SJSA1 (cell line): ENCODE measurements around the gene TMCC2. TPM values are rescaled to one million over a fixed set of nuclear protein-coding genes. Genes with fewer than 3 reads are reported as not detected.

ENCODE experiments used
- DNase-seq, 2 experiments: peaks; one replicate each; pipeline ENCODE4 v3.0.0-alpha.2; 2015 to 2020; ENCODE audit warnings: low spot score in 2 of 2, low read depth in 1 of 2
- H3K27ac ChIP-seq: fragments of 250-450 bp; sonication (Bioruptor Pico); 2 replicates; pipeline ENCODE4 v1.5.1; 2020; ENCODE audit warnings: mild to moderate bottlenecking, moderate library complexity
- H3K27me3 ChIP-seq: fragments of 250-450 bp; sonication (Bioruptor Pico); replicated peaks from 2 replicates; pipeline ENCODE4 v1.5.1; 2020; ENCODE audit warnings: mild to moderate bottlenecking, moderate library complexity
- H3K36me3 ChIP-seq: fragments of 250-450 bp; sonication (Bioruptor Pico); 2 replicates; pipeline ENCODE4 v1.5.1; 2020; ENCODE audit warnings: mild to moderate bottlenecking
- H3K4me1 ChIP-seq: fragments of 250-450 bp; sonication (Bioruptor Pico); replicated peaks from 2 replicates; pipeline ENCODE4 v1.6.1; 2021; ENCODE audit warnings: mild to moderate bottlenecking
- H3K4me3 ChIP-seq: fragments of 250-450 bp; sonication (Bioruptor Pico); 2 replicates; pipeline ENCODE4 v1.5.1; 2020; ENCODE audit warnings: mild to moderate bottlenecking
- H3K9me3 ChIP-seq: fragments of 250-450 bp; sonication (Bioruptor Pico); replicated peaks from 2 replicates; pipeline ENCODE4 v1.5.1; 2020; ENCODE audit warnings: mild to moderate bottlenecking
- total RNA-seq: library from RNA; depleted of rRNA; stranded (reverse); fragments of >200 nt; shearing (Covaris generic); gene quantifications from 2 replicates; pipeline ENCODE4 v1.2.3, GENCODE V29; 2014

The TMCC2 gene
- total RNA-seq, 1 experiment from 2014 or later, result 8.2 TPM

- H3K36me3 ChIP-seq, result 0 out of 2 replicates have a peak, but pooled peaks cover 4% of the 10 kb centered on the region
- H3K27ac ChIP-seq, result no peak overlapping the region
- no peaks in the 10 kb centered on the region for H3K9me3 ChIP-seq
- H3K4me3 ChIP-seq, result no peak overlapping the region
- no peak for DNase-seq
- no peaks in the 10 kb centered on the region for H3K4me1 ChIP-seq
- no peaks in the 10 kb centered on the region for H3K27me3 ChIP-seq
These were observed 28.4 kb upstream of the TMCC2 start for GRCh38 chr1:205199090-205199930.

DNA sequence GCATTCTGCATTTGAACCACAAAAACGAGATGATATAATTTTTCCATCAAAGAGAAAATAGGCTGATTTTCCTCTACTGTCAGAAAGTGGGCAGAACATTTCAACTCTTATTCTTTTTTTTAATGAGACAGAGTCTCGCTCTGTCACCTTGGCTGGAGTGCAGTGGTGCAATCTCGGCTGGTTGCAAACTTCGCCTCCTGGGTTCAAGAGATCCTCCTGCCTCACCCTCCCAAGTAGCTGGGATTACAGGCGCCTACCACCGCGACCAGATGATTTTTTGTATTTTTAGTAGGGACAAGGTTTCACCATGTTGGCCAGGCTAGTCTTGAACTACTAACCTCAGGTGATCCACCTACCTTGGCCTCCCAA is 27.8 kb upstream of the TMCC2 start:
- no peaks in the 10 kb centered on the region for H3K9me3 ChIP-seq
- H3K36me3 ChIP-seq, result 0 out of 2 replicates have a peak, but pooled peaks cover 4% of the 10 kb centered on the region
- H3K4me1 ChIP-seq, result 0 out of 2 replicates have a peak, but pooled peaks cover 3% of the 10 kb centered on the region
- H3K27ac ChIP-seq, result no peak overlapping the region
- DNase-seq, result no peak
- no peaks in the 10 kb centered on the region for H3K27me3 ChIP-seq
- H3K4me3 ChIP-seq, result no peak overlapping the region

GRCh38 chr1:205204552-205204951 is 23.2 kb upstream of the TMCC2 start:
- Histone ChIP-seq H3K9me3 (no peaks in the 10 kb centered on the region), H3K4me1 (0 out of 2 replicates have a peak, but pooled peaks cover 3% of the 10 kb centered on the region), H3K4me3 (no peak overlapping the region), H3K27ac (no peak overlapping the region), H3K36me3 (no peaks in the 10 kb centered on the region; the same call in 1 of the 2 replicates), H3K27me3 (no peaks in the 10 kb centered on the region)
- no peak for DNase-seq

GRCh38 chr1:205205055-205205454 is 22.7 kb upstream of the TMCC2 start:
- Histone ChIP-seq H3K27me3 (no peaks in the 10 kb centered on the region), H3K27ac (no peak overlapping the region), H3K4me3 (no peak overlapping the region), H3K9me3 (no peaks in the 10 kb centered on the region), H3K36me3 (no peaks in the 10 kb centered on the region; the same call in 1 of the 2 replicates), H3K4me1 (0 out of 2 replicates have a peak, but pooled peaks cover 3% of the 10 kb centered on the region)
- no peak for DNase-seq

DNA sequence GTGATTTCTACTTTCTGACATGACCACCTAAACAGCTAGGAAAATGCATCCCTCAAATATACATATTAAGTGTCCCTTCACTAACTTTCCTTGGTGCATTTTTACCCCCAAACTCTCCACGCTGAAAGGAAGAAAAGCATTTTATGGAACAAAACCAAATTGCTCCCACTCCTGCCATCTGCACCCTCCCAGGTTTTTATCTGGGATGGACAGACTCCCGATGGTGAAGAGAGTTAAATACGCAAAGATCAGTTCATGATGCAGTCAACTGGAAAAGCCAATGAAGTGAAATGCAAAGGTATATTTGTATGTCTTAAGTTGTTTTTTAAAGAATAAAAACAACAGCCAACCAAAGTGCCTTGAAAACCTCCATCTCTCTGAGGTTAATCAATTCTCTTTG is 18.9 kb upstream of the TMCC2 start:
- H3K27me3 ChIP-seq, result no peaks in the 10 kb centered on the region
- no peak overlapping the region for H3K27ac ChIP-seq
- peaks cover 16% of the 10 kb centered on the region for H3K4me1 ChIP-seq
- no peaks in the 10 kb centered on the region for H3K9me3 ChIP-seq
- H3K36me3 ChIP-seq, result peaks cover 8% of the 10 kb centered on the region
- DNase-seq, result no peak
- no peak overlapping the region for H3K4me3 ChIP-seq

DNA sequence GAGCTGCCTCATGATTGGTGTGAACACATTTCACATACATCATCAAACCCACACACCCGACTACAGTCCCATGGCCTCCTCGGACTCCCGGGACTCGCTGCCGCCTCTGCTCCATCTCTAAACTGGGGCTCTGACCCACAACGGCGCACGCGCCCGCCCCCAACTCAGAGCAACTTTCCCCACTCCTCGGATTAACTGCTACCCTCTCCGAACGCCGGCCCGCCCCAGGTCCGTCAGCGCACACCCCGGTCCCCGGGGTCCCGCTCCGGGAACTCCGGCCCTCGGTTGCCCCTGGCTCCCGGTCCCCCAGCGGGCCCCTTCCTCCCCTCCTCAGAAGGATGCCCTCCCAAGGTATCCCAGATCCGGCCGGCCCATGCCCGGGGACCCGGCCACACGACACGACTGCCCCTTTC is 17.0 kb upstream of the TMCC2 start:
- Histone ChIP-seq H3K27ac (peak overlapping the region; percentile 58), H3K4me3 (peak overlapping the region; percentile 88), H3K4me1 (peaks cover 13% of the 10 kb centered on the region), H3K9me3 (no peaks in the 10 kb centered on the region), H3K27me3 (0 out of 2 replicates have a peak, but pooled peaks cover 4% of the 10 kb centered on the region), H3K36me3 (peaks cover 8% of the 10 kb centered on the region)
- DNase-seq, result no peak

- 0 out of 2 replicates have a peak, but pooled peaks cover 4% of the 10 kb centered on the region for H3K27me3 ChIP-seq
- H3K4me1 ChIP-seq, result peaks cover 13% of the 10 kb centered on the region
- H3K9me3 ChIP-seq, result no peaks in the 10 kb centered on the region
- H3K27ac ChIP-seq, result peak within 1 kb of the TSS; percentile 58
- peak; percentile 94 to 96 for DNase-seq
- peaks cover 8% of the 10 kb centered on the region for H3K36me3 ChIP-seq
- peak within 1 kb of the TSS; percentile 88 for H3K4me3 ChIP-seq
These were observed 16.4 kb upstream of the TMCC2 start, which contains the start of gene DSTYK for GRCh38 chr1:205211169-205211838. TSS of gene DSTYK (minus strand) at chr1:205211702. CDS start at chr1:205211535, 167 bp downstream.

GRCh38 chr1:205211839-205212536 is 15.8 kb upstream of the TMCC2 start:
- no peak for DNase-seq
- Histone ChIP-seq H3K27me3 (0 out of 2 replicates have a peak, but pooled peaks cover 4% of the 10 kb centered on the region), H3K9me3 (no peaks in the 10 kb centered on the region), H3K27ac (0 out of 2 replicates have a peak overlapping the region, but pooled peaks have one; percentile 58), H3K36me3 (peaks cover 8% of the 10 kb centered on the region), H3K4me3 (peak overlapping the region; percentile 88), H3K4me1 (peaks cover 13% of the 10 kb centered on the region)

- Histone ChIP-seq H3K27me3 (0 out of 2 replicates have a peak, but pooled peaks cover 4% of the 10 kb centered on the region), H3K4me1 (peaks cover 13% of the 10 kb centered on the region), H3K27ac (no peak overlapping the region), H3K9me3 (no peaks in the 10 kb centered on the region), H3K36me3 (peaks cover 8% of the 10 kb centered on the region), H3K4me3 (no peak overlapping the region)
- no peak for DNase-seq
These were observed 13.0 kb upstream of the TMCC2 start for GRCh38 chr1:205214756-205215155.

DNA sequence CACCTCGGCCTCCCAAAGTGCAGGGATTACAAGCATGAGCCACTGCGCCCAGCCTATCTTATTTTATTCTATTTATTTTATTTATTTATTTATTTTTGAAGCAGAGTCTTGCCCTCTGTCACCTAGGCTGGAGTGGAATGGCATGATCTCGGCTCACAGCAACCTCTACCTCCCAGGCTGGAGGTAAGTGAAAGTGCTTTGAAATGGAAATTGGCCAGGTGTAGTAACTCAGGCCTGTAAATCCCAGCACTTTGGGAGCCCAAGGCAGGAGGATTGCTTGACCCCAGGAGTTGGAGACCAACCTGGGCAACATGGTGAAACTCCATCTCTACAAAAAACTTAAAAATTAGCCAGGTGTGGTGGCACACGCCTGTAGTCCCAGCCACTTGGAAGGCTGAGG is 11.2 kb upstream of the TMCC2 start:
- no peak for DNase-seq
- H3K4me1 ChIP-seq, result peaks cover 8% of the 10 kb centered on the region
- H3K36me3 ChIP-seq, result no peaks in the 10 kb centered on the region; the same call in 1 of the 2 replicates
- no peaks in the 10 kb centered on the region for H3K9me3 ChIP-seq
- H3K4me3 ChIP-seq, result no peak overlapping the region
- 0 out of 2 replicates have a peak, but pooled peaks cover 4% of the 10 kb centered on the region for H3K27me3 ChIP-seq
- H3K27ac ChIP-seq, result no peak overlapping the region

GRCh38 chr1:205217418-205217817 is 10.3 kb upstream of the TMCC2 start:
- Histone ChIP-seq H3K36me3 (no peaks in the 10 kb centered on the region), H3K9me3 (no peaks in the 10 kb centered on the region), H3K4me3 (no peak overlapping the region), H3K27me3 (0 out of 2 replicates have a peak, but pooled peaks cover 4% of the 10 kb centered on the region), H3K4me1 (no peaks in the 10 kb centered on the region), H3K27ac (no peak overlapping the region)
- no peak for DNase-seq

- no peak for DNase-seq
- H3K27me3 ChIP-seq, result no peaks in the 10 kb centered on the region
- H3K9me3 ChIP-seq, result no peaks in the 10 kb centered on the region
- no peak overlapping the region for H3K27ac ChIP-seq
- H3K4me3 ChIP-seq, result no peak overlapping the region
- no peaks in the 10 kb centered on the region for H3K36me3 ChIP-seq
- H3K4me1 ChIP-seq, result no peaks in the 10 kb centered on the region
These were observed 7.3 kb upstream of the TMCC2 start for GRCh38 chr1:205220421-205220820.

DNA sequence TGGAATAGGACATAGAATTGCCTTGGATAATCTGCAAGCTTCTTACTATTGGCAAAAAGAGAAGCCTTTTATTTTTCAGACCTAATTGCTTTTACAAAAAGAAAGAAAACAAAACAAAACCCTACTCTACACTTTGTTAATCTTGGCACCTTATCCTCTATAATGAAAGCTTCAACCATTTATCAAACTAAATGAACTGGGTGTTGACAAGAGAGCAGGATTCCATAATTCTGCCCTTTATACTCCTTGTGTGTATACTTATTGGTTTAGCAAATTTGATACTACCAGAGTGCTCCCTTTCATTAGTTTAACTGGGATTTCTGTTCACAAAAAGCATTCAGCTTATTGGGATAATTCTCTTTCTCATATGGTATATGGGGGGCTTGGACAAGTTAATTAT is 3.0 kb upstream of the TMCC2 start:
- DNase-seq, result no peak
- no peaks in the 10 kb centered on the region for H3K27me3 ChIP-seq
- H3K27ac ChIP-seq, result no peak overlapping the region
- no peaks in the 10 kb centered on the region for H3K9me3 ChIP-seq
- H3K4me1 ChIP-seq, result peaks cover 30% of the 10 kb centered on the region
- H3K36me3 ChIP-seq, result no peaks in the 10 kb centered on the region
- no peak overlapping the region for H3K4me3 ChIP-seq
